Left renal cortex interstitium (tissue), 4 donors: Measurements from ENCODE around the gene NPY2R. TPM values are rescaled to one million over a fixed set of nuclear protein-coding genes. Genes with fewer than 3 reads are reported as not detected.
A peak's percentile ranks its signal among the peaks of the same experiment; 100 is the strongest.

Experiments used
- DNase-seq, 4 donors: peaks; one replicate each; pipeline ENCODE4 v3.0.0-alpha.2; 2013; ENCODE audit warnings: low read depth in 4 of 4, low spot score in 2 of 4, missing footprints in 1 of 4
- polyA plus RNA-seq, 4 donors: library from polyadenylated mRNA; unstranded; fragments of 120-200 nt; gene quantifications; one replicate each; pipeline ENCODE4 v1.2.1, GENCODE V29; 2013; ENCODE audit not compliant: insufficient read length in 4 of 4

NPY2R gene, protein sequence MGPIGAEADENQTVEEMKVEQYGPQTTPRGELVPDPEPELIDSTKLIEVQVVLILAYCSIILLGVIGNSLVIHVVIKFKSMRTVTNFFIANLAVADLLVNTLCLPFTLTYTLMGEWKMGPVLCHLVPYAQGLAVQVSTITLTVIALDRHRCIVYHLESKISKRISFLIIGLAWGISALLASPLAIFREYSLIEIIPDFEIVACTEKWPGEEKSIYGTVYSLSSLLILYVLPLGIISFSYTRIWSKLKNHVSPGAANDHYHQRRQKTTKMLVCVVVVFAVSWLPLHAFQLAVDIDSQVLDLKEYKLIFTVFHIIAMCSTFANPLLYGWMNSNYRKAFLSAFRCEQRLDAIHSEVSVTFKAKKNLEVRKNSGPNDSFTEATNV
- under 1 TPM; 0.33 to 0.75 (median 0.51) TPM for polyA plus RNA-seq

- peak; percentile 1 to 24 (median 20) for DNase-seq
These were observed at the start of gene NPY2R for GRCh38 chr4:155208258-155209054. TSS of gene NPY2R (plus strand) at chr4:155208636. CDS start at chr4:155213940, 5,304 bp downstream.

DNA sequence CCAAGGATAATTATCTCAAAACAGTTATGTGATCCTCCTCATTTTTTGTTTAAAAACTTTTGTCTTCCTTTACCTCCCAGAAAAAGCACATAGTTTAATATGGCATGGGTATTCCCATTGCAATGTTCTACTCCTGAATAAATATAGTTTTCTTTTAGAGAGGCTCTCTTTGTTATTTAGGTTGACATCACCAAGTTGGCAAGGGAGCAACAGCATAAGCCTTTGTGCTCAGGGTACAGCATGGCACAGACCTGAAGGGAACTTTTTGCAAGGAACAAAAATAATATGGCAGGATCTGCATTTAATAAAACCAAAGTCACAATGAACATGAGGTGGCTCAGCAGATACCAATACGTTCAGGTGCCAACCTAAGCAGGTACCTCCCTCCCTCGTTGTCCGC is 47.1 kb upstream of the NPY2R start:
- DNase-seq = no peak

- DNase-seq = no peak
These were observed 43.7 kb upstream of the NPY2R start for GRCh38 chr4:155164718-155165117.

DNA sequence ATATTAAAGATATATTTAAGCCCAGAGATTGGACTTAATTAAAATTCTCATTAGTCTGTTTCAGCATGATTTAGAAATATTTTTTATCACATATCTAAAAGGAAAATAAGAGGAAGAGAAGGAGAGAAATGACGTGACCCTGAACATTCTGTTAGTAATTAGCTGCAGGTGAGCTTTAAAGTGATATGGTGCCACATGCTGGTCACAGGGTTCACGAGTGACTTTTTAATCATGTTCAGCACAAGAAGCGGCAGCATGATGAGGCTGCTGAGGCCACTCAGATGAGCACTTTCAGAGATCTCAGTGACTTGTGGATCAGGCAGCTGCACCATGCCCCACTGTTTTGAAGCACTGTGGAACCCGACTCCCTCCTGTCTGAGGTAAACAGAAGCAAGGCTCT is 37.9 kb upstream of the NPY2R start:
- DNase-seq = no peak

DNA sequence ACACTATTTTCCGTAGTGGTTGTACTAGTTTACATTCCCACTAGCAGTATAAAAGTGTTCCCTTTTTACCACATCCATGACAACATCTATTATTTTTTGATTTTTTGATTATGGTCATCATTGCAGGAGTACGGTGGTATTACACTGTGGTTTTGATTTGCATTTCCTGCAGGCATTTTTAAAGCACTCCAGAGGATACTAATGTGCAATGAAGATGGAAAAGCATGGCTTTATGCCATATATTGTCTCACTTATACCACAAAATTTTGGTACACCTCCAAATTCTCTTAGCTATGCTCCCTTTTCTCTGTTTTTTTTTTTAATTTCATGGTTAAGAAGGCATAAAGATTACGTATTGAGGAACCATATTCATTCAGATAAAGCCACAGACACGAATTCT is 35.1 kb upstream of the NPY2R start:
- DNase-seq = no peak

GRCh38 chr4:155174668-155175067 is 33.8 kb upstream of the NPY2R start:
- no peak for DNase-seq

- no peak for DNase-seq
These were observed 29.2 kb upstream of the NPY2R start for GRCh38 chr4:155179216-155179615.

- no peak for DNase-seq
These were observed 21.5 kb upstream of the NPY2R start for GRCh38 chr4:155186972-155187371.

DNA sequence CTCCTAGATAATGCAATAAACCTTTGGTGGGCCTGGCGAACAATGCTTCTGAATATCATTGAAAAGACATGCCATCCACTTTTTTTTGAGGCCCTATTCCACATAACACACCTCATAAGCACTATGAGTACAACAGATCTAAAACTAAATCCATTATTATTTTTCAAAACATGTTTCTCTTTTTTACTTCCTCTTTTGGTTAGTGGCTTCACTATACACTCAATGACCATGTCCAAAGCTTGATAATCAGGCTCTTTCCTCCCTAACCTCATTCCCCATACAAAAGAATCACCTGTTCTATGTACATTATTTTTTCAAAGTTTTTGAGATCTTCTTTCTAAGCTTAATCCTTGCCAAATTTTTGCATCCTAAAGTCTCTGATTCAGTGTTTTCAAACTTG is 20.4 kb upstream of the NPY2R start:
- DNase-seq = no peak

DNA sequence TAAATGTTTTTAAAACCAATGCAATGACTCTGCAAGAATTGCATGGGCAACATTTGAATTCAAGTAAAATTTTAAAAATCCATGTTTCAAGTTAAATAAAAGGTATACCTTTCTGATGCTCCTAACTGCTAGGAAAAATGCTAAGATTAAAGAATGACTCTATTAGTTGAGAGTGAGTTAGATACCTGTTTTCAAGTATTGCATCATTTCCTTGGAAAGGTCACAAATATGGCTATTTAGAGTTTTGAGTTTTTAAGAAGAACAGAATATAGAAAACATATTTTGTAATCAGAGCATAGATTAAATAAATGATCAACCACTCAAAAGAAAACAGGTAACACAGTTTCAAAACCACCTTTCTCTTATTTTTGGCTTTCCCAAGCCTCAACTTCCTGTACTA is 18.3 kb upstream of the NPY2R start:
- no peak for DNase-seq

- no peak for DNase-seq
These were observed 10.7 kb upstream of the NPY2R start for GRCh38 chr4:155197757-155198156.

DNA sequence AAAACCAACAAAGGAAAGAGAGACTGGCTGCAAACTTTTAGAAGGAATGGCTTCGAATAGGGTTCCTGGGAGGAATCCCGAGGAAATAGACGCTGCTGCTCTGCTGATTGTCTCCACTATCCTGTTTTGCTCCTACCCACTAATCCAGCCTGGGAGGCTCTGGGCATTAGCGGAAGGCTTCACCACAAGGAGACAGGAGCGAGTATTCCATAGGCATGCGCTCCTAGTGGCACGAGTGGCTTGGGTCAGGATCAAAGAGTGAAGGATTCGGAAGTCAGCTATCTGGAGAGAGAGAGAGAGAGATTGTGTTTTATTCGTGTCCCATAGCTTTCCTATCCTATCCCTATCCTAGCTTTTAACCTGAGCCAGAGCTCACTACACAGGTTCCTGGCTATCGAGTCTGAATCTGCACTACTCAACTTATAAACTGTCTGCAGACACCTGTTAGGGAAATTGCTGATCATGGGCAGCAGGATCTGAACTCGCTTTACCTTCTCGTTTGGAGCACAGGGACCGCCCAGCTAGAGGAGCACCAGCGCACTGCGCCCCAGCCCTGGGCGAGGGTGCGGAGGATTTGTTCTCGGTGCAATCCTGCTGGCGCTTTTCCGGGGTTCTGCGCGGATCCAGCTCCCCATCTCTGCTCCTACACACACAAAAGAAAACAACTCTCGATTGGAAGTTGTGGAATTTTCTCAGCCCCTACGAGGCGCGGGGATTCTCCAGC is 740 bp upstream of the NPY2R start:
- peak in 3 of 4 donors; percentile 13 to 23 (median 17) for DNase-seq

- no peak for DNase-seq
These were observed 11.6 kb downstream of the NPY2R start for GRCh38 chr4:155220025-155220424.

DNA sequence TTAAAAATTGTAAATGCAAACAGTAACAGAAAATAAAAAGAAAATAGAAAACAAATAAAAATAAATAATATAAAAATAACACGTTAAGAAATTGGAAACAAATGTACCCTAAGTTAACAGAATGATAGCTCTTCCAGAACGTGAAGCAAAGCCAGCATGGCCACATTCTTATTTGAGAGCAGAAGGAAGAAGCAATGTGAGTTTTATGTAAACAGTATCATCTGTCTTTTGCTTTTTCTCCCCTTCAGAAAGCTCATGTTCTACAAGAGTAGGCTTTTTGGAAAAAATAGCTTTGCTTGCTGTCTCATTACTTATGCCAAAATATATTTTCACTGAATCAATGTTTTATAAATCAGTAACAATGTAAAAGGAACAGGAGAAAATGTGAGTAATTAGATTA is 18.7 kb downstream of the NPY2R start:
- no peak for DNase-seq

DNA sequence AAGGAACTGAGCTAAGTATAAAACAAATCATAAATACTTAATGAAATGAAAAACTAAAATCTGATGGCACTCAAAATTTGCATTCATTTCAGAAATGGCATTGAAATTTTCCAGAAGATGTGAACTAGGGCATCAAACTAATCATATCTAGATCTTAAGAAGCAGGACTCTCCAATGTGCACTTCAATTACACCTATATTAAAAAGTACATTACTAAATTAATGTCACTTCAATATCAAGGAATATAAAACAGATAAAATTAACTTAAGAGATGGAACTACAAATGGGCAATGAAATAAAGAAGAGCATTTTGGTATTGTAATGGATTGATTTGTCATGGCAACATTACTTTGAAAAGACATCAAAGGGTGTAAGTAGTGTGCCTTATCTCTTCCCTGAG is 20.3 kb downstream of the NPY2R start:
- no peak for DNase-seq

DNA sequence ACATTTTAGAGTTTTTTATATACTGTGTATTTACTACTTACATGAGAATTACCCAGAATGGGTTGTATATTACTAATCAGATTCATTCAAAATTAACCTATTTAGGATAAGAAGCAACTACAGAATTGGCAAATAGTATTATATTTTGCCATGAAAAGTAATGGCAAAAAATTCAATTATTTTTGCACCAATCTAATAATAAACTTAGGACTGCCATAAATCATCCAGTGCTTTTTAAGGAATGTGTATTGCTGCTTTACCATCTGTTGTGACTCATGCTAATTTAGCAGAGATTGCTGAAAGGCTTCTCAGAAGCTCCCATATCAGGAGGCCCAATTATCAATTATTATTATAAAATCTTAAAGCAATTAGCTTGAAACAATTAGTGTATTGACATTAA is 24.0 kb downstream of the NPY2R start:
- DNase-seq = no peak

DNA sequence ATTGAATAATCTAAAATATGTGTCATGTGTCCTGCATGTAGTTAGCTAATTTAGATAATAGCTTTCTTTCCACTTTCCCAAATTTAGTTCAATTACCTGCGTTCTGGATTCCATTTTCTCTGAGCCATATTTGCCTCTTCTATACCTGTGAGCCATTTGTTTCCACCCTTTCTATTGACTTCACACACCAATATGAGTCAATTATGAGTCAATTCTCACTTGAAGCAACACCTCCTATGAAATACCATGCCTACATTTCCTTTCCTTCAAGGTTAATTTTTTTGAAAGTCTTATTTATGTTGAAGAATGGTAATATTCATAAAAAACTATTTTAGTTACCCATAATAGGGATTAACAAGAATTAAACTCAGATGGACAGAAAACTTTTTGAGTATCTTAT is 25.8 kb downstream of the NPY2R start:
- DNase-seq = no peak

DNA sequence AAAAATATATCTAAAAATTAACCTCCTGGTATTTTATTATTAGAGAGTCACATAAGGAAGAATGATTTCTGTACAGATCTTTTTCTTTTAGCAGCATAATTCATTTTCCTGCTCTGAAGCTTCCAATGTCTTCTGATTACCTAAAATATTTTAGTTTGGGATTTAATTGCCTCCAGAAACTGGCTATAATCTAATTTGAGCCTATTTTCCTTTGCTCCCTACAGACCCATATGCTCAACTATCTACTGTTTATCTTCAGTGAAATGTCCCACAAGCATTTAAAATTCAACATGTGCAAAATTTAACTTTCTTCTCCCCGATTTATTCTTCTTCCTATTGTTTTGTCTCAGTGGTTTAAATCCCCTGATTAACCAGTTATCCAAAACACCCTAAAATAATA is 29.1 kb downstream of the NPY2R start:
- DNase-seq = no peak

DNA sequence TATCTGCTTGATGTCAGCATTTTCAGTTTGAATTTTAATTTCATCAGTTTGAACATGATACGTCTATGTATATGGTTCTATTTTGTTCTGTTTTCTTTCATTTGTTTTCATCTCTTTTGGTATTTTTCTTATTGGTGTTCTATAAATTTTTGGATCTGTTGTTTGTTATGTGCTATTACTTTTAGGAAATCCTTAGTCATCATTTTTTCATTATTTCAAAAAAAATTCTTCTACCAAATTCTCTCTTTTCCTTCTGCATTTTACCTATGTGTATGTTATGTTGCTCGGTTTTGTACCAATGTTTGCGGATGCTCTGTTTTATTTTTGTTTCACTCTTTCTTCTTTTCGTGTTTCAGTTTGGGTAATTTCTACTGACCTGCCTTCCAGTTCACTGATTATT is 32.8 kb downstream of the NPY2R start:
- DNase-seq = no peak

- no peak for DNase-seq
These were observed 33.2 kb downstream of the NPY2R start for GRCh38 chr4:155241664-155242063.

DNA sequence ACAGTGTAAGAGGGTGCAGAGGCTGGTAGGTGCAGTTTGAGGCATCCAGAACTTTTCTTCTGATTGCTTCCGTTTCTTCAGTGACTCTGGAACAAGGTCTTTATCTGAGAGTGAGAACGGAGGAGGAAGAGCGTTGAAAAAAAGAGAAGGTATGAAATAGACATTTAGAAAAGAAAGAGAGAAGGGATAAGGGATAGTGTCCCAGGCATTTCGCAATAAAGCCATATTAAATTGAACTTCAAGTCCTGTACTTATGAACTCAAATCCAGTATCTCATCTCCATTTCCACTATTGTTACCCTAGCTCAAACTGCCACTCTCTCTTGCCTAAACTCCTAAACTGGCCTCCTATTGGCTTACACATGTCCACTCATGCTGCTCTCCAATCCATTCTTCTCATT is 36.7 kb downstream of the NPY2R start:
- DNase-seq = no peak
